ENCODE measurements around the gene ABCC12.
"Not testable (repeated sequence)": the region's sequence is repeated elsewhere in the genome, so short reads cannot be mapped to it uniquely, and the experiment has no call there.

The ABCC12 gene

GRCh38 chr16:48172682-48173081, 16.9 kb upstream of the ABCC12 start:
- no peak overlapping the region for H3K14ac ChIP-seq (ENCODE audit: low read length)
- H3K36me3 ChIP-seq (replicated peaks in 1 of 2; ENCODE audit: control insufficient read depth in 2 of 2, insufficient read depth in 2 of 2, low read length in 2 of 2): no peaks in the 10 kb centered on the region
- H3K27ac ChIP-seq (replicated peaks; ENCODE audit: low read length): no peak overlapping the region
- H3K27me3 ChIP-seq (ENCODE audit: control insufficient read depth in 3 of 3, insufficient read depth in 3 of 3, low read depth in 1 of 3, low read length in 3 of 3): peaks cover 0 to 4% (median 0%) of the 10 kb centered on the region in 3 experiments
- H3K9ac ChIP-seq (ENCODE audit: low read depth, low read length, poor library complexity): no peak overlapping the region
- H2BK12ac ChIP-seq (ENCODE audit: low read length): no peak overlapping the region
- WGBS, 2 donors (ENCODE audit: extremely low coverage in 2 of 2, insufficient read length in 2 of 2, insufficient replicate concordance in 1 of 2): no CpG with 5 or more reads among the region's 1 CpG
- H3K4me2 ChIP-seq (ENCODE audit: insufficient read depth, low read length, poor library complexity, severe bottlenecking): no peak overlapping the region
- H3K18ac ChIP-seq (ENCODE audit: low read length): no peak overlapping the region
- H2BK15ac ChIP-seq (ENCODE audit: low read length): no peak overlapping the region
- H2BK120ac ChIP-seq (ENCODE audit: low read depth, low read length): no peak overlapping the region
- H3K79me1 ChIP-seq (ENCODE audit: low read depth, low read length): no peaks in the 10 kb centered on the region
- no peak overlapping the region for H2BK5ac ChIP-seq (ENCODE audit: low read length)
- no peaks in the 10 kb centered on the region for H3K9me3 ChIP-seq (replicated peaks in 1 of 2; ENCODE audit: control insufficient read depth in 2 of 2, insufficient read depth in 1 of 2, low read depth in 1 of 2, low read length in 2 of 2)
- H3K23ac ChIP-seq (ENCODE audit: low read depth, low read length, poor library complexity): no peak overlapping the region
- H3K4me3 ChIP-seq (ENCODE audit: low read length in 2 of 2): no peak overlapping the region
- no peak overlapping the region for H2AK5ac ChIP-seq (ENCODE audit: low read depth, low read length)
- H4K91ac ChIP-seq (ENCODE audit: low read depth, low read length, poor library complexity): no peak overlapping the region
- H3K4me1 ChIP-seq (ENCODE audit: control insufficient read depth in 2 of 2, insufficient read depth in 1 of 2, low read depth in 1 of 2, low read length in 2 of 2): no peaks in the 10 kb centered on the region
- no peak for DNase-seq (ENCODE audit: low spot score)
- no peak overlapping the region for H3K4ac ChIP-seq (ENCODE audit: low read length)
- H2AFZ ChIP-seq (ENCODE audit: low read length): no peak overlapping the region
- no peak overlapping the region for H4K8ac ChIP-seq (ENCODE audit: low read depth, low read length)

DNA sequence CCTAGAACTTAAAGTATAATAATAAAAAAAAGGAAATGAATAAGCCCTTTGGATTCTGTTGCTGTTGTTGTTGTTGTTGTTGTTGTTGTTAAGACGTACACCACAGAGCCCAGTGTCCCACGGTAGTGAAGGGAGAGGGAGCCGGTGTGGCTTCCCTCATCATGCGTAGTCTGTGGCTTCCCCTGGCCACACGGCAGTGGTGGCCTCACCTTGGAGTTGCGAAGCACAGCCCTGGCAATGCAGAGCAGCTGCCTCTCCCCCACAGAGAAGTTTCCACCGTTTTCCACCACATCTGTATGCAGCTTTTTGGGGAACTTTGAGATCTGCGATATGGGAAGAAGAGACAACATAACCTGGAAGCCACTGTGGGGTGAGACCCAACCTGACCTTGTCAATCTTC, 14.1 kb upstream of the ABCC12 start:
- H3K4ac ChIP-seq (ENCODE audit: low read length): no peak overlapping the region
- no peak for DNase-seq (ENCODE audit: low spot score)
- no CpG with 5 or more reads among the region's 8 CpGs for WGBS, 2 donors (ENCODE audit: extremely low coverage in 2 of 2, insufficient read length in 2 of 2, insufficient replicate concordance in 1 of 2)
- H3K9ac ChIP-seq (ENCODE audit: low read depth, low read length, poor library complexity): no peak overlapping the region
- H2BK5ac ChIP-seq (ENCODE audit: low read length): no peak overlapping the region
- H2BK15ac ChIP-seq (ENCODE audit: low read length): no peak overlapping the region
- H3K36me3 ChIP-seq (replicated peaks in 1 of 2; ENCODE audit: control insufficient read depth in 2 of 2, insufficient read depth in 2 of 2, low read length in 2 of 2): no peaks in the 10 kb centered on the region
- peaks cover 0 to 1% of the 10 kb centered on the region in 2 donors for H3K4me1 ChIP-seq (ENCODE audit: control insufficient read depth in 2 of 2, insufficient read depth in 1 of 2, low read depth in 1 of 2, low read length in 2 of 2)
- H4K8ac ChIP-seq (ENCODE audit: low read depth, low read length): no peak overlapping the region
- H3K4me3 ChIP-seq (ENCODE audit: low read length in 2 of 2): no peak overlapping the region
- peak overlapping the region; percentile 13 for H3K18ac ChIP-seq (ENCODE audit: low read length)
- no peaks in the 10 kb centered on the region for H3K9me3 ChIP-seq (replicated peaks in 1 of 2; ENCODE audit: control insufficient read depth in 2 of 2, insufficient read depth in 1 of 2, low read depth in 1 of 2, low read length in 2 of 2)
- no peak overlapping the region for H3K27ac ChIP-seq (replicated peaks; ENCODE audit: low read length)
- no peaks in the 10 kb centered on the region for H3K27me3 ChIP-seq (ENCODE audit: control insufficient read depth in 3 of 3, insufficient read depth in 3 of 3, low read depth in 1 of 3, low read length in 3 of 3)
- no peak overlapping the region for H2BK12ac ChIP-seq (ENCODE audit: low read length)
- no peaks in the 10 kb centered on the region for H3K79me1 ChIP-seq (ENCODE audit: low read depth, low read length)
- H3K14ac ChIP-seq (ENCODE audit: low read length): no peak overlapping the region
- peak overlapping the region; percentile 39 for H3K23ac ChIP-seq (ENCODE audit: low read depth, low read length, poor library complexity)
- H2AK5ac ChIP-seq (ENCODE audit: low read depth, low read length): no peak overlapping the region
- H2AFZ ChIP-seq (ENCODE audit: low read length): no peak overlapping the region
- no peak overlapping the region for H4K91ac ChIP-seq (ENCODE audit: low read depth, low read length, poor library complexity)
- H2BK120ac ChIP-seq (ENCODE audit: low read depth, low read length): no peak overlapping the region
- no peak overlapping the region for H3K4me2 ChIP-seq (ENCODE audit: insufficient read depth, low read length, poor library complexity, severe bottlenecking)

GRCh38 chr16:48168075-48168474, 12.3 kb upstream of the ABCC12 start:
- H3K27me3 ChIP-seq (ENCODE audit: control insufficient read depth in 3 of 3, insufficient read depth in 3 of 3, low read depth in 1 of 3, low read length in 3 of 3): no peaks in the 10 kb centered on the region
- H2AFZ ChIP-seq (ENCODE audit: low read length): no peak overlapping the region
- H3K4ac ChIP-seq (ENCODE audit: low read length): no peak overlapping the region
- no peak overlapping the region for H2BK12ac ChIP-seq (ENCODE audit: low read length)
- H3K4me3 ChIP-seq (ENCODE audit: low read length in 2 of 2): no peak overlapping the region
- H3K36me3 ChIP-seq (replicated peaks in 1 of 2; ENCODE audit: control insufficient read depth in 2 of 2, insufficient read depth in 2 of 2, low read length in 2 of 2): no peaks in the 10 kb centered on the region
- no peak overlapping the region for H3K14ac ChIP-seq (ENCODE audit: low read length)
- H3K18ac ChIP-seq (ENCODE audit: low read length): no peak overlapping the region
- no peaks in the 10 kb centered on the region for H3K79me1 ChIP-seq (ENCODE audit: low read depth, low read length)
- no peak for DNase-seq (ENCODE audit: low spot score)
- no peak overlapping the region for H3K4me2 ChIP-seq (ENCODE audit: insufficient read depth, low read length, poor library complexity, severe bottlenecking)
- no CpG with 5 or more reads among the region's 1 CpG for WGBS, 2 donors (ENCODE audit: extremely low coverage in 2 of 2, insufficient read length in 2 of 2, insufficient replicate concordance in 1 of 2)
- H2BK15ac ChIP-seq (ENCODE audit: low read length): no peak overlapping the region
- H2AK5ac ChIP-seq (ENCODE audit: low read depth, low read length): no peak overlapping the region
- no peak overlapping the region for H4K91ac ChIP-seq (ENCODE audit: low read depth, low read length, poor library complexity)
- H4K8ac ChIP-seq (ENCODE audit: low read depth, low read length): no peak overlapping the region
- no peak overlapping the region for H3K27ac ChIP-seq (replicated peaks; ENCODE audit: low read length)
- no peaks in the 10 kb centered on the region for H3K9me3 ChIP-seq (replicated peaks in 1 of 2; ENCODE audit: control insufficient read depth in 2 of 2, insufficient read depth in 1 of 2, low read depth in 1 of 2, low read length in 2 of 2)
- no peak overlapping the region for H2BK5ac ChIP-seq (ENCODE audit: low read length)
- no peak overlapping the region for H3K23ac ChIP-seq (ENCODE audit: low read depth, low read length, poor library complexity)
- no peak overlapping the region for H2BK120ac ChIP-seq (ENCODE audit: low read depth, low read length)
- H3K9ac ChIP-seq (ENCODE audit: low read depth, low read length, poor library complexity): no peak overlapping the region
- H3K4me1 ChIP-seq (ENCODE audit: control insufficient read depth in 2 of 2, insufficient read depth in 1 of 2, low read depth in 1 of 2, low read length in 2 of 2): peaks cover 0 to 4% of the 10 kb centered on the region in 2 donors

DNA sequence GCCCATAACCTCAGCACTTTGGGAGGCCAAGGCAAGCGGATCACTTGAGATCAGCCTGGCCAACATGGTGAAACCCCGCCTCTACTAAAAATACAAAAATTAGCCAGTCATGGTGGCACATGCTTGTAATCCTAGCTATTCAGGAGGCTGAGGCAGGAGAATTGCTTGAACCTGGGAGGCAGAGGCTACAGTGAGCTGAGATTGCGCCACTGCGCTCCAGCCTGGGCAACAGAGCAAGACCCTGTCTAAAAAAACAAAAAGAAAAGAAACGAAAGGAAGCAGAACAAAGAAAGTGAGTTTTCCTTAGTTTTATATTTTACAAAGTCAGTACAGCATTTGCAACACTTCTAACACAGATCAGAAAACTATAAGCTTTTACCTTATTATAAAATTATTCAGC, 10.8 kb upstream of the ABCC12 start:
- not testable (repeated sequence) for H4K91ac ChIP-seq (ENCODE audit: low read depth, low read length, poor library complexity); H3K9ac ChIP-seq (ENCODE audit: low read depth, low read length, poor library complexity); H2AK5ac ChIP-seq (ENCODE audit: low read depth, low read length); H3K4me3 ChIP-seq (ENCODE audit: low read length in 2 of 2); H3K4ac ChIP-seq (ENCODE audit: low read length); H2AFZ ChIP-seq (ENCODE audit: low read length); H3K18ac ChIP-seq (ENCODE audit: low read length); H2BK12ac ChIP-seq (ENCODE audit: low read length); H3K27ac ChIP-seq (replicated peaks; ENCODE audit: low read length); H3K79me1 ChIP-seq (ENCODE audit: low read depth, low read length); H2BK5ac ChIP-seq (ENCODE audit: low read length); H3K9me3 ChIP-seq (replicated peaks in 1 of 2; ENCODE audit: control insufficient read depth in 2 of 2, insufficient read depth in 1 of 2, low read depth in 1 of 2, low read length in 2 of 2); H3K36me3 ChIP-seq (replicated peaks in 1 of 2; ENCODE audit: control insufficient read depth in 2 of 2, insufficient read depth in 2 of 2, low read length in 2 of 2); H3K14ac ChIP-seq (ENCODE audit: low read length); H2BK15ac ChIP-seq (ENCODE audit: low read length); H4K8ac ChIP-seq (ENCODE audit: low read depth, low read length); H2BK120ac ChIP-seq (ENCODE audit: low read depth, low read length); H3K27me3 ChIP-seq (ENCODE audit: control insufficient read depth in 3 of 3, insufficient read depth in 3 of 3, low read depth in 1 of 3, low read length in 3 of 3); H3K4me1 ChIP-seq (ENCODE audit: control insufficient read depth in 2 of 2, insufficient read depth in 1 of 2, low read depth in 1 of 2, low read length in 2 of 2); H3K4me2 ChIP-seq (ENCODE audit: insufficient read depth, low read length, poor library complexity, severe bottlenecking); DNase-seq (ENCODE audit: low spot score); H3K23ac ChIP-seq (ENCODE audit: low read depth, low read length, poor library complexity)
- no CpG with 5 or more reads among the region's 5 CpGs for WGBS, 2 donors (ENCODE audit: extremely low coverage in 2 of 2, insufficient read length in 2 of 2, insufficient replicate concordance in 1 of 2)
